Spleen (tissue), 7 donors: ENCODE data around the gene APOL6.

Experiments used
- POLR2A ChIP-seq, 3 donors: fragments of 450-650 bp; IDR thresholded peaks; one replicate each; pipeline ENCODE4 v1.5.1; 2017; ENCODE audit warnings: antibody characterized with exemption in 3 of 3, mild to moderate bottlenecking in 1 of 3
- TF ChIP-seq, protein P1 (sequence below), 11 experiments: fragments of 200-600 bp in 7 of 11; fragments of 450-650 bp in 4 of 11; sonication (generic) in 4 of 11; IDR thresholded peaks in 8 of 11; conservative IDR thresholded peaks in 3 of 11; 1 replicate in 7 of 11; 2 replicates in 4 of 11; pipeline versions ENCODE4 v1.4.0 to v1.8.0; 2016 to 2021; ENCODE audit warnings: antibody characterized with exemption in 11 of 11, inconsistent platforms in 4 of 11, mild to moderate bottlenecking in 1 of 11
- donor health status: DM: no; HTN: no; CAD: no; lungs with moderate emphysema.
- donor health status: DM: no; HTN: no; CAD: no.
- donor health status: DM: no; HTN: no; CAD: no.

DNA sequence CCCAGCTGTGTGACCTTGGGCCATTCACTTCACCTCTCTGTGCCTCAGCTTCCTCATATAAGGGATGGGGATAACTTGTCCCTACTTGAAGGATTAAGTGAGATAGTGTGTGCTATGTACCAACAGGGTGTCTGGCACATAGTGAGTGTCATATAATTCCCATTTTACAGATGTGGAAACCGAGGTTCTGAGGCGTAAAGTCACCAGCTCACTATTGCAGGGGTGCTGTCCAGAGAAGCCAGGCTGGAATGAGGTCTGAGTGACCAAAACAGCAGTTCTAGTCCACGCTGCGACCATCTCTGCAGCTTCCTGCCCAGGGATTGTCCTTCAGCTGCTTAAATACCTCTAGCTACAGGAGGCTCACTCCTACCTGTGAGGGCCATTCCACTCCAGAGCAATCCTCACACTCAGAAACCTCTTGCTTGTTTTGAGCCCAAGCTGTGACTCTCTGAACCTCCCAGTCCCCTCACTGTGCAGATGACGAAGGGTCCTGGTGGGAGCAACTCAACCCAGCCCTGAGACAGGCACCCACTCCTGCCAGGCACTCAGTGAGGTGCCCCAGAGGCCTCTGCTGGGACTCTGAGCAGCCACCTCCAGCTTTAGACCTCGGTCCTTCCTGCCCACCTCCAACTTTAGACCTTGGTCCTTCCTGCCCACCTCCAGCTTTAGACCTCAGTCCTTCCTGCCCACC, 36.9 kb upstream of the APOL6 start:
- no peak for TF ChIP-seq POLR2A (IDR thresholded peaks at IDR 0.05)
- TF ChIP-seq, protein P1, sequence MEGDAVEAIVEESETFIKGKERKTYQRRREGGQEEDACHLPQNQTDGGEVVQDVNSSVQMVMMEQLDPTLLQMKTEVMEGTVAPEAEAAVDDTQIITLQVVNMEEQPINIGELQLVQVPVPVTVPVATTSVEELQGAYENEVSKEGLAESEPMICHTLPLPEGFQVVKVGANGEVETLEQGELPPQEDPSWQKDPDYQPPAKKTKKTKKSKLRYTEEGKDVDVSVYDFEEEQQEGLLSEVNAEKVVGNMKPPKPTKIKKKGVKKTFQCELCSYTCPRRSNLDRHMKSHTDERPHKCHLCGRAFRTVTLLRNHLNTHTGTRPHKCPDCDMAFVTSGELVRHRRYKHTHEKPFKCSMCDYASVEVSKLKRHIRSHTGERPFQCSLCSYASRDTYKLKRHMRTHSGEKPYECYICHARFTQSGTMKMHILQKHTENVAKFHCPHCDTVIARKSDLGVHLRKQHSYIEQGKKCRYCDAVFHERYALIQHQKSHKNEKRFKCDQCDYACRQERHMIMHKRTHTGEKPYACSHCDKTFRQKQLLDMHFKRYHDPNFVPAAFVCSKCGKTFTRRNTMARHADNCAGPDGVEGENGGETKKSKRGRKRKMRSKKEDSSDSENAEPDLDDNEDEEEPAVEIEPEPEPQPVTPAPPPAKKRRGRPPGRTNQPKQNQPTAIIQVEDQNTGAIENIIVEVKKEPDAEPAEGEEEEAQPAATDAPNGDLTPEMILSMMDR (IDR thresholded peaks at IDR 0.05 in 8 of 11, conservative IDR thresholded peaks at IDR 0.05 in 3 of 11) = no peak
